Loucy (cell line): ENCODE measurements around the gene BAG1.

Experiments
- EZH2phosphoT487 ChIP-seq: fragments of 200-600 bp; IDR thresholded peaks from 2 replicates; pipeline ENCODE4 v1.6.1; 2018; ENCODE audit warnings: antibody characterized with exemption, mild to moderate bottlenecking, moderate library complexity, borderline replicate concordance
- TF ChIP-seq, protein P1 (sequence below): fragments of 200-600 bp; sonication (generic); conservative IDR thresholded peaks from 2 replicates; pipeline ENCODE4 v1.5.1; 2014; ENCODE audit warnings: mild to moderate bottlenecking, antibody characterized with exemption, low read length

DNA sequence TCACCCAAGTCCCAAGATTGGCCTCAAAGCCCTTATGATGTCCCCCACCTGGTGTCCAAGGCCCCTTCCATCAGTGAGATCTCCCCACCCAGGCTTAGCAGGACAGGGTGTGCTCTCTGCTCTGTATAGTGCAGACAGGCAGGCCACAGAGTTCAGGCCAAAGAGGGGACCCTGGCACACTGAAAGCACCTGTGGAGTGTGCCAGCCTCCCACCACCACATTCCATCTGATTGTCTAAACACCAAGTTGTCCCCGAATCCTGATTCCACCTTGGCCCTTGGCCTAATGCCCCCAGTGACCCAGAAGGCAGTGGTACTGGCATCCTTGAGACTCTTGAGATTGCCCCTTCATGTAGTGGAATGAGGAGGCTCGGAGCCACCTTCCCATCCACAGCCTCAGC is 19.2 kb downstream of the BAG1 start:
- TF ChIP-seq, protein P1, sequence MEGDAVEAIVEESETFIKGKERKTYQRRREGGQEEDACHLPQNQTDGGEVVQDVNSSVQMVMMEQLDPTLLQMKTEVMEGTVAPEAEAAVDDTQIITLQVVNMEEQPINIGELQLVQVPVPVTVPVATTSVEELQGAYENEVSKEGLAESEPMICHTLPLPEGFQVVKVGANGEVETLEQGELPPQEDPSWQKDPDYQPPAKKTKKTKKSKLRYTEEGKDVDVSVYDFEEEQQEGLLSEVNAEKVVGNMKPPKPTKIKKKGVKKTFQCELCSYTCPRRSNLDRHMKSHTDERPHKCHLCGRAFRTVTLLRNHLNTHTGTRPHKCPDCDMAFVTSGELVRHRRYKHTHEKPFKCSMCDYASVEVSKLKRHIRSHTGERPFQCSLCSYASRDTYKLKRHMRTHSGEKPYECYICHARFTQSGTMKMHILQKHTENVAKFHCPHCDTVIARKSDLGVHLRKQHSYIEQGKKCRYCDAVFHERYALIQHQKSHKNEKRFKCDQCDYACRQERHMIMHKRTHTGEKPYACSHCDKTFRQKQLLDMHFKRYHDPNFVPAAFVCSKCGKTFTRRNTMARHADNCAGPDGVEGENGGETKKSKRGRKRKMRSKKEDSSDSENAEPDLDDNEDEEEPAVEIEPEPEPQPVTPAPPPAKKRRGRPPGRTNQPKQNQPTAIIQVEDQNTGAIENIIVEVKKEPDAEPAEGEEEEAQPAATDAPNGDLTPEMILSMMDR, result no peak
- no peak for TF ChIP-seq EZH2phosphoT487
